HepG2 (cell line): ENCODE measurements around the gene NFKB1. TPM values are rescaled to one million over a fixed set of nuclear protein-coding genes. Genes with fewer than 3 reads are reported as not detected.

Experiments used
- ATAC-seq: fragments of 200-7000 bp; cut with Tn5 transposase; 3 replicates; pipeline ENCODE4 v1.9.1; 2020; ENCODE audit warnings: mild to moderate bottlenecking, moderate library complexity
- BruUV-seq: library from RNA; stranded (reverse); fragments of 400-500 nt; replicated peaks from 2 replicates; lab custom pipeline; 2021; lab: Mats Ljungman, UMichigan
- CTCF ChIA-PET: fragments of 300-600 bp; formaldehyde crosslinking; extraction: SDS; loops from one replicate; lab custom pipeline; 2021; ENCODE audit warnings: low total read pairs, inconsistent platforms, low intra/inter-chr PET ratio; lab: Yijun Ruan, JAX
- POLR2A ChIA-PET: fragments of 350-600 bp; sonication (Branson Sonifier 250); formaldehyde crosslinking; loops from one replicate; lab custom pipeline; 2020; ENCODE audit warnings: antibody characterized with exemption, inconsistent platforms; lab: Yijun Ruan, JAX
- DNase-seq: peaks from one replicate; pipeline ENCODE4 v3.0.0-alpha.2; 2015; ENCODE audit warnings: low spot score
- FAIRE-seq: peaks from 3 replicates; lab custom pipeline; 2011; peaks lifted over from hg19 to GRCh38; lab: Jason Lieb, UNC
- H2AFZ ChIP-seq: one replicate; pipeline ENCODE4 v1.6.1; 2011; ENCODE audit warnings: low read length, inconsistent platforms
- H3K27ac ChIP-seq: fragments of 300-600 bp; 3 replicates; pipeline ENCODE4 v1.8.0; 2011; ENCODE audit warnings: mixed run types, mild to moderate bottlenecking, mixed read lengths, low read length, inconsistent platforms; ENCODE audit not compliant: insufficient read depth; ENCODE audit errors: extremely low read length
- H3K27me3 ChIP-seq, 2 experiments: fragments of 200-600 bp in 1 of 2; 2 replicates in 1 of 2; 3 replicates in 1 of 2; pipeline versions ENCODE4 v1.6.0 to v1.8.0; 2011; ENCODE audit warnings: low read length in 2 of 2, mild to moderate bottlenecking in 2 of 2, moderate library complexity in 2 of 2, inconsistent platforms in 1 of 2; ENCODE audit not compliant: insufficient read depth in 2 of 2, control insufficient read depth in 1 of 2
- H3K36me3 ChIP-seq, 2 experiments: fragments of 200-600 bp in 1 of 2; replicated peaks in 1 of 2; 2 replicates in 1 of 2; 3 replicates in 1 of 2; pipeline versions ENCODE4 v1.5.1 to v1.8.0; 2011; ENCODE audit warnings: low read length in 2 of 2, inconsistent platforms in 1 of 2; ENCODE audit not compliant: insufficient read depth in 2 of 2, control insufficient read depth in 1 of 2
- H3K4me1 ChIP-seq: 2 replicates; pipeline ENCODE4 v1.5.1; 2012; ENCODE audit warnings: low read length, inconsistent platforms; ENCODE audit not compliant: insufficient read depth
- H3K4me2 ChIP-seq: 2 replicates; pipeline ENCODE4 v1.6.0; 2011; ENCODE audit warnings: low read depth, low read length, inconsistent platforms
- H3K4me3 ChIP-seq, 3 experiments: fragments of 200-600 bp in 1 of 3; sonication (generic), shearing (Covaris generic) in 1 of 3; replicated peaks in 1 of 3; 2 replicates each; pipeline ENCODE4 v1.5.1; 2011 to 2016; ENCODE audit warnings: low read length in 3 of 3, inconsistent platforms in 2 of 3, low read depth in 2 of 3, mild to moderate bottlenecking in 2 of 3, control low read depth in 1 of 3, mixed read lengths in 1 of 3; ENCODE audit not compliant: insufficient read depth in 1 of 3
- H3K79me2 ChIP-seq: one replicate; pipeline ENCODE4 v1.6.1; 2011; ENCODE audit warnings: low read length, inconsistent platforms; ENCODE audit not compliant: insufficient read depth
- H3K9ac ChIP-seq: 2 replicates; pipeline ENCODE4 v1.6.0; 2011; ENCODE audit warnings: mild to moderate bottlenecking, low read depth, low read length, inconsistent platforms; ENCODE audit not compliant: insufficient read depth
- H3K9me3 ChIP-seq: 2 replicates; pipeline ENCODE4 v1.5.1; 2012; ENCODE audit warnings: mild to moderate bottlenecking, low read length
- H4K20me1 ChIP-seq: 2 replicates; pipeline ENCODE4 v1.6.0; 2011; ENCODE audit warnings: inconsistent platforms, mild to moderate bottlenecking, low read length, moderate library complexity; ENCODE audit not compliant: insufficient read depth
- CENPT ChIP-seq: sonication (generic); formaldehyde crosslinking; IDR thresholded peaks from 2 replicates; pipeline ENCODE4 v1.8.0; 2022; ENCODE audit warnings: low read depth, mild to moderate bottlenecking, moderate library complexity, missing genetic modification reagents
- HCFC1 ChIP-seq: fragments of 150-350 bp; IDR thresholded peaks from 2 replicates; pipeline ENCODE4 v1.6.1; 2014; ENCODE audit warnings: low read depth, low read length
- MTA3 ChIP-seq: sonication (generic); formaldehyde crosslinking; IDR thresholded peaks from 2 replicates; pipeline ENCODE4 v1.4.0; 2020; ENCODE audit warnings: missing genetic modification reagents
- TFAP4 ChIP-seq: sonication (generic); IDR thresholded peaks from 2 replicates; pipeline ENCODE4 v1.6.1; 2016; ENCODE audit warnings: low read depth, borderline replicate concordance
- THRA ChIP-seq: sonication (generic); formaldehyde crosslinking; IDR thresholded peaks from 2 replicates; pipeline ENCODE4 v1.4.0; 2020; ENCODE audit warnings: missing genetic modification reagents, borderline replicate concordance
- ZBTB3 ChIP-seq: sonication (generic); formaldehyde crosslinking; IDR thresholded peaks from 2 replicates; pipeline ENCODE4 v1.4.0; 2020; ENCODE audit warnings: low read depth, mild to moderate bottlenecking, moderate library complexity, missing genetic modification reagents, borderline replicate concordance
- ZBTB38 ChIP-seq: sonication (generic); formaldehyde crosslinking; IDR thresholded peaks from 2 replicates; pipeline ENCODE4 v1.5.1; 2020; ENCODE audit warnings: mild to moderate bottlenecking, missing genetic modification reagents
- ZC3H13 ChIP-seq: sonication (generic); formaldehyde crosslinking; IDR thresholded peaks from 2 replicates; pipeline ENCODE4 v1.8.1; 2023; ENCODE audit warnings: mild to moderate bottlenecking, missing genetic modification reagents, moderate library complexity
- ZFP82 ChIP-seq: sonication (generic); formaldehyde crosslinking; IDR thresholded peaks from 2 replicates; pipeline ENCODE4 v1.5.1; 2020; ENCODE audit warnings: mild to moderate bottlenecking, missing genetic modification reagents, borderline replicate concordance
- ZNF280D ChIP-seq: sonication (generic); formaldehyde crosslinking; IDR thresholded peaks from 2 replicates; pipeline ENCODE4 v1.5.1; 2020; ENCODE audit warnings: mild to moderate bottlenecking, missing genetic modification reagents
- ZNF343 ChIP-seq: sonication (generic); formaldehyde crosslinking; IDR thresholded peaks from 2 replicates; pipeline ENCODE4 v1.4.0; 2020; ENCODE audit warnings: mild to moderate bottlenecking, missing genetic modification reagents
- ZNF468 ChIP-seq: sonication (generic); formaldehyde crosslinking; IDR thresholded peaks from 2 replicates; pipeline ENCODE4 v1.8.0; 2022; ENCODE audit warnings: mild to moderate bottlenecking, moderate library complexity, missing genetic modification reagents
- ZNF547 ChIP-seq: sonication (generic); formaldehyde crosslinking; IDR thresholded peaks from 2 replicates; pipeline ENCODE4 v1.5.1; 2020; ENCODE audit warnings: mild to moderate bottlenecking, missing genetic modification reagents
- ZNF7 ChIP-seq: IDR thresholded peaks from 2 replicates; pipeline ENCODE4 v1.6.1; 2016; ENCODE audit warnings: missing biosample characterization, missing genetic modification reagents
- ZNF724P ChIP-seq: sonication (generic); formaldehyde crosslinking; IDR thresholded peaks from 2 replicates; pipeline ENCODE4 v1.8.0; 2022; ENCODE audit warnings: missing genetic modification reagents, borderline replicate concordance
- ZNF772 ChIP-seq: sonication (generic); formaldehyde crosslinking; IDR thresholded peaks from 2 replicates; pipeline ENCODE4 v1.5.0; 2020; ENCODE audit warnings: mild to moderate bottlenecking, missing genetic modification reagents
- ZNF850 ChIP-seq: sonication (generic); formaldehyde crosslinking; conservative IDR thresholded peaks from 2 replicates; pipeline ENCODE4 v1.9.0; 2021; ENCODE audit warnings: mild to moderate bottlenecking, missing genetic modification reagents
- WGBS: methylation state at CpG from one replicate; pipeline ENCODE4 v1.1.6; 2017; ENCODE audit warnings: low lambda C conversion rate; 5-methylcytosine and 5-hydroxymethylcytosine counted together
- in situ Hi-C: cut with HindIII; loops from 2 replicates; pipeline ENCODE4 v1.10.0; 2017; ENCODE audit warnings: low pct_unique_long_range_greater_than_20kb; ENCODE audit not compliant: extremely low pct_ligation_motif_present
- intact Hi-C: fragments of 100-400 bp; cut with micrococcal nuclease; formaldehyde crosslinking; loops from one replicate; pipeline ENCODE4 v1.10.0; 2022; ENCODE audit not compliant: unreplicated experiment
- polyA plus RNA-seq, 8 experiments: library from polyadenylated mRNA; depleted of rRNA in 3 of 8; stranded (reverse) in 7 of 8; unstranded in 1 of 8; fragments of >200 nt; fragmentation: Illumina TruSeq in 4 of 8; extraction: Trizol in 4 of 8; gene quantifications; 2 replicates each; pipeline versions ENCODE4 v1.2.1 to v1.2.3, GENCODE V29; 2011 to 2016; ENCODE audit warnings: low read depth in 4 of 8, missing spikeins in 1 of 8, mixed read lengths in 1 of 8; ENCODE audit not compliant: insufficient read depth in 1 of 8
- total RNA-seq, 5 experiments: library from RNA; depleted of rRNA; stranded (reverse); fragments of >200 nt; fragmentation: Illumina TruSeq; extraction: Trizol; gene quantifications; 2 replicates each; pipeline ENCODE4 v1.2.3, GENCODE V29; 2016; ENCODE audit warnings: low read depth in 1 of 5

The NFKB1 gene
- total and polyA plus RNA-seq, 2 of the 13 experiments (the other 11 are each of a cell fraction or from before 2014, with no cell fraction given), result 15.4 to 31.6 TPM

- TF ChIP-seq ZNF547 (CRISPR knock-in tag), result no peak
- no peak for TF ChIP-seq ZFP82 (CRISPR knock-in tag)
- no peak for TF ChIP-seq ZC3H13 (CRISPR knock-in tag)
- TF ChIP-seq ZNF280D (CRISPR knock-in tag), result no peak
- TF ChIP-seq CENPT, result no peak
- no peak for TF ChIP-seq ZBTB38 (CRISPR knock-in tag)
- no peak for TF ChIP-seq ZNF343 (CRISPR knock-in tag)
- TF ChIP-seq MTA3 (CRISPR knock-in tag), result no peak
- no peak for TF ChIP-seq HCFC1
- no peak for TF ChIP-seq ZNF850 (CRISPR knock-in tag)
- TF ChIP-seq THRA (CRISPR knock-in tag), result no peak
- TF ChIP-seq ZNF724P (CRISPR knock-in tag), result no peak
- no peak for TF ChIP-seq ZNF468
- no peak for TF ChIP-seq TFAP4
- no peak for TF ChIP-seq ZBTB3
- TF ChIP-seq ZNF7 (CRISPR knock-in tag), result no peak
- TF ChIP-seq ZNF772 (CRISPR knock-in tag), result no peak
- TF ChIP-seq, all 625 proteins: peak for 0
- Histone ChIP-seq H4K20me1 (no peaks in the 10 kb centered on the region), H3K27ac (no peak overlapping the region), H3K4me1 (peaks cover 8% of the 10 kb centered on the region; the same call in 1 of the 2 replicates), H3K9me3 (no peaks in the 10 kb centered on the region), H3K9ac (no peak overlapping the region), H2AFZ (no peak overlapping the region), H3K79me2 (no peaks in the 10 kb centered on the region), H3K4me2 (no peak overlapping the region), H3K4me3 (no peak overlapping the region), H3K27me3 (no peaks in the 10 kb centered on the region), H3K36me3 (peaks cover 3 to 7% of the 10 kb centered on the region in 2 experiments; a peak in 3 of 5 replicates)
- ATAC-seq (no peak), FAIRE-seq (no peak), DNase-seq (no peak)
- in situ Hi-C loops, result no loop called here
- ChIA-PET CTCF (no interaction called here), POLR2A (no interaction called here)
- BruUV-seq, result no TSS peak
- 89% methylated on average over 1 of the region's 1 CpG for WGBS
- intact Hi-C loops, result no loop called here
Measured at GRCh38 chr4:102567427-102567826, 66.3 kb downstream of the NFKB1 start.
